GM12878 (cell line): Measurements from ENCODE around the gene CEP83. TPM values are rescaled to one million over a fixed set of nuclear protein-coding genes. Genes with fewer than 3 reads are reported as not detected.

Experiments
- ATAC-seq: fragments of 200-7000 bp; cut with Tn5 transposase; 3 replicates; pipeline ENCODE4 v1.9.1; 2020; ENCODE audit warnings: mild to moderate bottlenecking, moderate library complexity
- BruUV-seq: library from RNA; stranded (reverse); fragments of 400-500 nt; replicated peaks from 2 replicates; lab custom pipeline; 2021; lab: Mats Ljungman, UMichigan
- CTCF ChIA-PET: fragments of 300-600 bp; sonication (Branson Sonifier 250); formaldehyde crosslinking; extraction: SDS; loops from one replicate; lab custom pipeline; 2021; ENCODE audit warnings: inconsistent platforms; lab: Yijun Ruan, JAX
- POLR2A ChIA-PET: fragments of 350-600 bp; formaldehyde crosslinking; extraction: SDS; loops from one replicate; lab custom pipeline; 2021; ENCODE audit warnings: inconsistent platforms; lab: Charles Lee
- RAD21 ChIA-PET: fragments of 300-600 bp; sonication (Branson Sonifier 250); formaldehyde crosslinking; loops from one replicate; lab custom pipeline; 2023; ENCODE audit warnings: antibody characterized with exemption; ENCODE audit not compliant: unreplicated experiment; lab: Charles Lee
- SMC1A ChIA-PET: fragments of 300-600 bp; sonication (Branson Sonifier 250); formaldehyde crosslinking; loops from one replicate; lab custom pipeline; 2023; ENCODE audit not compliant: unreplicated experiment, uncharacterized antibody; lab: Charles Lee
- DNase-seq: peaks from one replicate; pipeline ENCODE4 v3.0.0-alpha.2; 2011; ENCODE audit warnings: low read depth, low spot score
- FAIRE-seq: peaks from 3 replicates; lab custom pipeline; 2011; peaks lifted over from hg19 to GRCh38; lab: Jason Lieb, UNC
- H2AFZ ChIP-seq: 2 replicates; pipeline ENCODE4 v1.6.0; 2011; ENCODE audit warnings: low read depth, low read length, control low read depth; ENCODE audit not compliant: control insufficient read depth
- H3K27ac ChIP-seq: 2 replicates; pipeline ENCODE4 v1.5.1; 2011; ENCODE audit warnings: control low read depth; ENCODE audit not compliant: control insufficient read depth, insufficient read depth
- H3K27me3 ChIP-seq, 2 experiments: replicated peaks in 1 of 2; 2 replicates each; pipeline versions ENCODE4 v1.6.0 to v1.6.1; 2011; ENCODE audit warnings: low read length in 1 of 2; ENCODE audit not compliant: control insufficient read depth in 2 of 2, insufficient read depth in 2 of 2
- H3K36me3 ChIP-seq, 2 experiments: 2 replicates each; pipeline ENCODE4 v1.5.1; 2011; ENCODE audit warnings: low read length in 1 of 2; ENCODE audit not compliant: control insufficient read depth in 2 of 2, insufficient read depth in 2 of 2
- H3K4me1 ChIP-seq: 2 replicates; pipeline ENCODE4 v1.6.1; 2011; ENCODE audit warnings: mild to moderate bottlenecking, low read length, moderate library complexity, mixed read lengths; ENCODE audit not compliant: control insufficient read depth, insufficient read depth
- H3K4me2 ChIP-seq: 2 replicates; pipeline ENCODE4 v1.6.0; 2011; ENCODE audit warnings: control low read depth; ENCODE audit not compliant: control insufficient read depth, insufficient read depth
- H3K4me3 ChIP-seq: fragments of 200-600 bp; sonication (generic); 2 replicates; pipeline ENCODE4 v1.5.1; 2016
- H3K79me2 ChIP-seq: 2 replicates; pipeline ENCODE4 v1.6.0; 2011; ENCODE audit warnings: low read length; ENCODE audit not compliant: control insufficient read depth, insufficient read depth
- H3K9ac ChIP-seq: 2 replicates; pipeline ENCODE4 v1.8.0; 2011; ENCODE audit warnings: low read length, control low read depth, mixed read lengths; ENCODE audit not compliant: control insufficient read depth, insufficient read depth
- H3K9me3 ChIP-seq: replicated peaks from 3 replicates; pipeline ENCODE4 v1.5.1; 2011; ENCODE audit warnings: mild to moderate bottlenecking, low read length; ENCODE audit not compliant: control insufficient read depth, insufficient read depth
- H4K20me1 ChIP-seq: 2 replicates; pipeline ENCODE4 v1.6.0; 2011; ENCODE audit not compliant: control insufficient read depth, insufficient read depth
- ATF7 ChIP-seq: fragments of 450-650 bp; IDR thresholded peaks from 2 replicates; pipeline ENCODE4 v1.6.1; 2016; ENCODE audit warnings: low read depth, mild to moderate bottlenecking
- CEBPB ChIP-seq, 2 experiments: fragments of 150-350 bp in 1 of 2; IDR thresholded peaks; 2 replicates each; pipeline ENCODE4 v1.6.1; 2012 to 2014; ENCODE audit warnings: low read depth in 2 of 2, low read length in 2 of 2, borderline replicate concordance in 1 of 2, inconsistent platforms in 1 of 2
- FOS ChIP-seq: IDR thresholded peaks from 3 replicates; pipeline ENCODE4 v1.6.1; 2011; ENCODE audit warnings: borderline replicate concordance; ENCODE audit not compliant: insufficient read length; ENCODE audit errors: extremely low read depth
- HDAC2 ChIP-seq: fragments of 200-600 bp; sonication (generic); IDR thresholded peaks from 2 replicates; pipeline ENCODE4 v1.6.1; 2017
- HDGF ChIP-seq: fragments of 450-650 bp; IDR thresholded peaks from 2 replicates; pipeline ENCODE4 v1.6.1; 2016; ENCODE audit warnings: antibody characterized with exemption
- NFIC ChIP-seq: IDR thresholded peaks from 2 replicates; pipeline ENCODE4 v1.6.1; 2012; ENCODE audit warnings: low read depth, mild to moderate bottlenecking, inconsistent platforms, low read length, moderate library complexity
- NFYB ChIP-seq: IDR thresholded peaks from 2 replicates; pipeline ENCODE4 v1.6.1; 2011; ENCODE audit warnings: low read depth, mild to moderate bottlenecking, low read length, improper control_type of control experiment, moderate library complexity; ENCODE audit not compliant: insufficient read depth
- NR2C1 ChIP-seq: fragments of 450-650 bp; IDR thresholded peaks from 2 replicates; pipeline ENCODE4 v1.6.1; 2017; ENCODE audit warnings: antibody characterized with exemption, mild to moderate bottlenecking, moderate library complexity
- POLR2AphosphoS5 ChIP-seq: IDR thresholded peaks from 2 replicates; pipeline ENCODE4 v1.6.1; 2011; ENCODE audit warnings: mild to moderate bottlenecking, low read length, inconsistent platforms
- RAD21 ChIP-seq: IDR thresholded peaks from 2 replicates; pipeline ENCODE4 v1.6.1; 2011; ENCODE audit warnings: mild to moderate bottlenecking, low read depth, low read length, moderate library complexity; ENCODE audit not compliant: insufficient read depth
- RCOR1 ChIP-seq: conservative IDR thresholded peaks from 2 replicates; pipeline ENCODE4 v1.6.1; 2012; ENCODE audit warnings: low read depth, low read length, improper control_type of control experiment
- SIN3A ChIP-seq: IDR thresholded peaks from 2 replicates; pipeline ENCODE4 v1.6.1; 2012; ENCODE audit warnings: low read depth, low read length, improper control_type of control experiment
- SMC3 ChIP-seq: IDR thresholded peaks from 2 replicates; pipeline ENCODE4 v1.6.1; 2011; ENCODE audit warnings: low read length, improper control_type of control experiment, borderline replicate concordance
- SPI1 ChIP-seq: IDR thresholded peaks from 2 replicates; pipeline ENCODE4 v1.6.1; 2011; ENCODE audit warnings: low read depth, mild to moderate bottlenecking, low read length, moderate library complexity, borderline replicate concordance; ENCODE audit not compliant: insufficient read depth
- ZBED1 ChIP-seq: IDR thresholded peaks from 2 replicates; pipeline ENCODE4 v1.6.1; 2016; ENCODE audit warnings: borderline replicate concordance
- WGBS: methylation state at CpG from one replicate; pipeline ENCODE4 v1.1.6; 2016; ENCODE audit warnings: low lambda C conversion rate; ENCODE audit not compliant: insufficient replicate concordance, insufficient coverage; ENCODE audit errors: missing lambda C conversion rate; 5-methylcytosine and 5-hydroxymethylcytosine counted together
- in situ Hi-C: fragments of 300-500 bp; cut with MboI; formaldehyde crosslinking; loops from 9 replicates; pipeline ENCODE4 v1.14.3; 2018; ENCODE audit warnings: mixed read lengths
- intact Hi-C: fragments of 100-400 bp; cut with micrococcal nuclease; formaldehyde crosslinking; loops from one replicate; pipeline ENCODE4 v1.14.2; 2022; ENCODE audit not compliant: unreplicated experiment
- polyA plus RNA-seq, 11 experiments: library from polyadenylated mRNA; depleted of rRNA in 4 of 11; unstranded in 6 of 11; stranded (reverse) in 5 of 11; fragments of >200 nt; fragmentation: Nextera tagmentation in 4 of 11; fragmentation: Illumina TruSeq in 1 of 11; extraction: Ambion mirVana in 4 of 11; extraction: Trizol in 1 of 11; gene quantifications; 1 replicate in 1 of 11; 2 replicates in 10 of 11; pipeline versions ENCODE4 v1.2.1 to v1.2.3, GENCODE V29; 2011 to 2016; ENCODE audit warnings: inconsistent platforms in 2 of 11, missing spikeins in 2 of 11, low read depth in 1 of 11
- total RNA-seq, 4 experiments: library from RNA; depleted of rRNA in 3 of 4; stranded (reverse); fragments of >200 nt in 3 of 4; fragmentation: Illumina TruSeq in 1 of 4; extraction: Trizol in 1 of 4; gene quantifications; 2 replicates each; pipeline versions ENCODE4 v1.2.1 to v1.2.3, GENCODE V29; 2013 to 2021
- TF ChIP-seq, protein P1 (sequence below): IDR thresholded peaks from 2 replicates; pipeline ENCODE4 v1.6.1; 2011; ENCODE audit warnings: borderline replicate concordance, low read depth, mild to moderate bottlenecking, moderate library complexity, mixed read lengths, low read length; ENCODE audit not compliant: insufficient read depth; ENCODE audit errors: extremely low read length
- TF ChIP-seq, protein P2 (sequence below): fragments of 450-650 bp; IDR thresholded peaks from 2 replicates; pipeline ENCODE4 v1.6.1; 2017; ENCODE audit warnings: low read depth, mild to moderate bottlenecking, moderate library complexity
- TF ChIP-seq, protein P3 (sequence below): fragments of 450-650 bp; conservative IDR thresholded peaks from 2 replicates; pipeline ENCODE4 v1.6.1; 2017; ENCODE audit warnings: mild to moderate bottlenecking, moderate library complexity

The CEP83 gene
- total and polyA plus RNA-seq, 10 of the 15 experiments (the other 5 are each of a cell fraction or from before 2014, with no cell fraction given): 4.3 to 39.0 (median 22.5) TPM

DNA sequence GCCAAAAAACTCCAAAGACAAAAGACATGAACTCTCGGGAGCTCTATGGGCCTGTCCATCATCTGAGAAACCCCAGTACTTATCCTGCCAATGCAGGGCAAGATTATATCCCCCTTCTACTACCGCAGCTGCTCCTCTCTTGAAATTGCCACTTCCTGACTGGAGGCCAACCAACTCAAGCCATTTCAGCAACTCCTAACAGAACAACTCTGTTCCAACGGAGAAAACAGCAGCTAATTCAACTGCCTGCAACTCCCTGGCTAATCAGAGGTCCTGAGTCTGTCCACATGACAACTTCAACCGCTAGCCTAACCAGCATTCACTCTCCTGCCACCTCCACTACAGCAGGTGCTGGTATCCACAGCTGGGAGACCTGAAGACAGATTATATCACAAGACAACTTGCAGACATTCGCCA is 24.1 kb downstream of the CEP83 start (continued):
- TF ChIP-seq ZBED1 (no peak), SPI1 (no peak), ATF7 (no peak)
- TF ChIP-seq, protein P1, sequence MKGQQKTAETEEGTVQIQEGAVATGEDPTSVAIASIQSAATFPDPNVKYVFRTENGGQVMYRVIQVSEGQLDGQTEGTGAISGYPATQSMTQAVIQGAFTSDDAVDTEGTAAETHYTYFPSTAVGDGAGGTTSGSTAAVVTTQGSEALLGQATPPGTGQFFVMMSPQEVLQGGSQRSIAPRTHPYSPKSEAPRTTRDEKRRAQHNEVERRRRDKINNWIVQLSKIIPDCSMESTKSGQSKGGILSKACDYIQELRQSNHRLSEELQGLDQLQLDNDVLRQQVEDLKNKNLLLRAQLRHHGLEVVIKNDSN: no peak

DNA sequence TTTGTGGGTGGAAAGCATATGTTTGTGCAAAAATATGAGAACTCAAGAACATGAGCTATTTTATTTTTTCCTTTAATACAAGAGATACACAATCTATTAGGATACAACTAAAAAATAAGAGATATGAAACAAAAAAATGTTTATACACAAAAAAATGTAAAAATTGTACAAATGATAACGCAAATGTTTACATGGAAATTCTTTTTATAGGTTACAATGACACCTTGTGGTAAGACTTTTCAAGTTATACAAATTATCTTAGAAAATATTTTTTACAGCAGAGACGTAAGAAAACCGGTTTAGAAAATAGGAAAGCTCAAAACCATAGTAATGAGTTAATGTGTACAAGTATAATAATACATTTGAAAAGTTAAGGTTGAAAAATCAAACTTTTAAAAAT is 25.5 kb downstream of the CEP83 start:
- TF ChIP-seq NR2C1 (no peak), SMC3 (peak; percentile 28; the same call in 1 of the 2 replicates), NFYB (no peak), CEBPB (IDR thresholded peaks at IDR 0.05; ENCODE audit: borderline replicate concordance in 1 of 2, low read depth in 2 of 2, low read length in 2 of 2) (no peak), RCOR1 (no peak), SIN3A (no peak), FOS (no peak), HDGF (no peak), RAD21 (peak; percentile 41), HDAC2 (no peak), NFIC (no peak), POLR2AphosphoS5 (no peak)
- TF ChIP-seq, protein P2, sequence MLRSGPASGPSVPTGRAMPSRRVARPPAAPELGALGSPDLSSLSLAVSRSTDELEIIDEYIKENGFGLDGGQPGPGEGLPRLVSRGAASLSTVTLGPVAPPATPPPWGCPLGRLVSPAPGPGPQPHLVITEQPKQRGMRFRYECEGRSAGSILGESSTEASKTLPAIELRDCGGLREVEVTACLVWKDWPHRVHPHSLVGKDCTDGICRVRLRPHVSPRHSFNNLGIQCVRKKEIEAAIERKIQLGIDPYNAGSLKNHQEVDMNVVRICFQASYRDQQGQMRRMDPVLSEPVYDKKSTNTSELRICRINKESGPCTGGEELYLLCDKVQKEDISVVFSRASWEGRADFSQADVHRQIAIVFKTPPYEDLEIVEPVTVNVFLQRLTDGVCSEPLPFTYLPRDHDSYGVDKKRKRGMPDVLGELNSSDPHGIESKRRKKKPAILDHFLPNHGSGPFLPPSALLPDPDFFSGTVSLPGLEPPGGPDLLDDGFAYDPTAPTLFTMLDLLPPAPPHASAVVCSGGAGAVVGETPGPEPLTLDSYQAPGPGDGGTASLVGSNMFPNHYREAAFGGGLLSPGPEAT: no peak
- TF ChIP-seq, protein P3, sequence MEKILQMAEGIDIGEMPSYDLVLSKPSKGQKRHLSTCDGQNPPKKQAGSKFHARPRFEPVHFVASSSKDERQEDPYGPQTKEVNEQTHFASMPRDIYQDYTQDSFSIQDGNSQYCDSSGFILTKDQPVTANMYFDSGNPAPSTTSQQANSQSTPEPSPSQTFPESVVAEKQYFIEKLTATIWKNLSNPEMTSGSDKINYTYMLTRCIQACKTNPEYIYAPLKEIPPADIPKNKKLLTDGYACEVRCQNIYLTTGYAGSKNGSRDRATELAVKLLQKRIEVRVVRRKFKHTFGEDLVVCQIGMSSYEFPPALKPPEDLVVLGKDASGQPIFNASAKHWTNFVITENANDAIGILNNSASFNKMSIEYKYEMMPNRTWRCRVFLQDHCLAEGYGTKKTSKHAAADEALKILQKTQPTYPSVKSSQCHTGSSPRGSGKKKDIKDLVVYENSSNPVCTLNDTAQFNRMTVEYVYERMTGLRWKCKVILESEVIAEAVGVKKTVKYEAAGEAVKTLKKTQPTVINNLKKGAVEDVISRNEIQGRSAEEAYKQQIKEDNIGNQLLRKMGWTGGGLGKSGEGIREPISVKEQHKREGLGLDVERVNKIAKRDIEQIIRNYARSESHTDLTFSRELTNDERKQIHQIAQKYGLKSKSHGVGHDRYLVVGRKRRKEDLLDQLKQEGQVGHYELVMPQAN: no peak
- peaks cover 23% of the 10 kb centered on the region for H3K9me3 ChIP-seq
- H3K36me3 ChIP-seq: peaks cover 2 to 3% of the 10 kb centered on the region in 2 experiments; a peak in 2 of 4 replicates
- no peak overlapping the region for H3K4me2 ChIP-seq
- no peak overlapping the region for H3K4me3 ChIP-seq
- intact Hi-C loops (loop anchor here (5.0 kb wide), 1 partner anchor 287 kb away; the partner anchor contains the start of gene PLXNC1), in situ Hi-C loops (no loop called here)
- H3K79me2 ChIP-seq: peaks cover 29% of the 10 kb centered on the region
- no TSS peak for BruUV-seq
- ChIA-PET CTCF (interaction anchor here (0.7 to 4.8 kb wide), 17 partner anchors 25 to 931 kb away, joined by 3 to 29 read pairs (median 4); no protein-coding TSS in a partner anchor), RAD21 (interaction anchor here (0.7 to 2.7 kb wide), 9 partner anchors 12 to 299 kb away, joined by 3 to 13 read pairs (median 3); no protein-coding TSS in a partner anchor), SMC1A (interaction anchor here (1.0 to 3.1 kb wide), 14 partner anchors 8 to 441 kb away, joined by 3 to 19 read pairs (median 4); no protein-coding TSS in a partner anchor), POLR2A (no interaction called here)
- no peaks in the 10 kb centered on the region for H4K20me1 ChIP-seq
- H3K27ac ChIP-seq: no peak overlapping the region
- ATAC-seq (no peak), FAIRE-seq (no peak), DNase-seq (no peak)
- H2AFZ ChIP-seq: no peak overlapping the region
- H3K4me1 ChIP-seq: peaks cover 11% of the 10 kb centered on the region
- 97% methylated on average over 3 of the region's 3 CpGs for WGBS
- no peaks in the 10 kb centered on the region for H3K27me3 ChIP-seq
- no peak overlapping the region for H3K9ac ChIP-seq
